Measurements from ENCODE around the gene SORCS3. TPM values are rescaled to one million over a fixed set of nuclear protein-coding genes. Genes with fewer than 3 reads are reported as not detected.

Gene SORCS3
- polyA plus RNA-seq, 1 donor (not counting 4 experiments of a cell fraction or from before 2014, with no cell fraction given): not detected

- dilution Hi-C loops (cut with MboI; ENCODE audit: extremely low pct_ligation_motif_present, low sequenced_read_pairs): no loop called here
- no peaks in the 10 kb centered on the region for H3K9me3 ChIP-seq (ENCODE audit: control insufficient read depth, low read depth, low read length)
- H3K9me1 ChIP-seq (ENCODE audit: control insufficient read depth, extremely low read depth, insufficient read depth, low read length): no peaks in the 10 kb centered on the region
- DNase-seq (ENCODE audit: low read depth, low spot score) (peak; percentile 4), FAIRE-seq (peak; percentile 44)
- H3K79me2 ChIP-seq (ENCODE audit: control insufficient read depth, insufficient read depth, low read length): no peaks in the 10 kb centered on the region
- no peak overlapping the region for H2AFZ ChIP-seq (ENCODE audit: control insufficient read depth, low read length)
- H3K4me2 ChIP-seq (ENCODE audit: control insufficient read depth, extremely low read depth, insufficient read depth, low read depth, low read length): no peak overlapping the region
- no peaks in the 10 kb centered on the region for H3K4me1 ChIP-seq (ENCODE audit: control insufficient read depth, extremely low read depth, insufficient read depth, low read length)
- H3K36me3 ChIP-seq (ENCODE audit: control insufficient read depth in 2 of 2, extremely low read depth in 1 of 2, insufficient read depth in 2 of 2, low read length in 2 of 2): no peaks in the 10 kb centered on the region
- H3K27ac ChIP-seq (ENCODE audit: control insufficient read depth, insufficient read depth, low read length): no peak overlapping the region
- H4K20me1 ChIP-seq (ENCODE audit: control insufficient read depth, extremely low read depth, insufficient read depth, low read length): no peaks in the 10 kb centered on the region
- no peak overlapping the region for H3K4me3 ChIP-seq (ENCODE audit: control insufficient read depth in 2 of 3, extremely low read depth in 1 of 3, insufficient read depth in 2 of 3, low read depth in 1 of 3, low read length in 3 of 3)
- no peaks in the 10 kb centered on the region for H3K27me3 ChIP-seq (ENCODE audit: control insufficient read depth, extremely low read depth, insufficient read depth, low read length)
- TF ChIP-seq CTCF (optimal IDR thresholded peaks at IDR 0.05 in 1 of 3, IDR thresholded peaks at IDR 0.05 in 1 of 3, conservative IDR thresholded peaks at IDR 0.05 in 1 of 3; ENCODE audit: extremely low read depth in 1 of 3, insufficient read depth in 2 of 3, low read length in 3 of 3): no peak
- TF ChIP-seq EZH2 (IDR thresholded peaks at IDR 0.05; ENCODE audit: low read length): no peak
- no peak overlapping the region for H3K9ac ChIP-seq (ENCODE audit: control insufficient read depth, extremely low read depth, insufficient read depth, low read length)
Observed at GRCh38 chr10:105149371-105149891, 508.3 kb downstream of the SORCS3 start.

GRCh38 chr10:105150259-105150880 lies 509.3 kb downstream of the SORCS3 start:
- H3K4me1 ChIP-seq (ENCODE audit: control insufficient read depth, extremely low read depth, insufficient read depth, low read length): no peaks in the 10 kb centered on the region
- no peak for TF ChIP-seq CTCF (optimal IDR thresholded peaks at IDR 0.05 in 1 of 3, IDR thresholded peaks at IDR 0.05 in 1 of 3, conservative IDR thresholded peaks at IDR 0.05 in 1 of 3; ENCODE audit: extremely low read depth in 1 of 3, insufficient read depth in 2 of 3, low read length in 3 of 3)
- TF ChIP-seq EZH2 (IDR thresholded peaks at IDR 0.05; ENCODE audit: low read length): no peak
- no peaks in the 10 kb centered on the region for H3K36me3 ChIP-seq (ENCODE audit: control insufficient read depth in 2 of 2, extremely low read depth in 1 of 2, insufficient read depth in 2 of 2, low read length in 2 of 2)
- no peaks in the 10 kb centered on the region for H3K27me3 ChIP-seq (ENCODE audit: control insufficient read depth, extremely low read depth, insufficient read depth, low read length)
- H3K4me2 ChIP-seq (ENCODE audit: control insufficient read depth, extremely low read depth, insufficient read depth, low read depth, low read length): no peak overlapping the region
- H3K79me2 ChIP-seq (ENCODE audit: control insufficient read depth, insufficient read depth, low read length): no peaks in the 10 kb centered on the region
- H3K9me1 ChIP-seq (ENCODE audit: control insufficient read depth, extremely low read depth, insufficient read depth, low read length): no peaks in the 10 kb centered on the region
- no peak overlapping the region for H3K9ac ChIP-seq (ENCODE audit: control insufficient read depth, extremely low read depth, insufficient read depth, low read length)
- no peaks in the 10 kb centered on the region for H4K20me1 ChIP-seq (ENCODE audit: control insufficient read depth, extremely low read depth, insufficient read depth, low read length)
- no peak overlapping the region for H2AFZ ChIP-seq (ENCODE audit: control insufficient read depth, low read length)
- dilution Hi-C loops (cut with MboI; ENCODE audit: extremely low pct_ligation_motif_present, low sequenced_read_pairs): no loop called here
- no peak overlapping the region for H3K4me3 ChIP-seq (ENCODE audit: control insufficient read depth in 2 of 3, extremely low read depth in 1 of 3, insufficient read depth in 2 of 3, low read depth in 1 of 3, low read length in 3 of 3)
- no peak for DNase-seq (ENCODE audit: low read depth, low spot score)
- H3K27ac ChIP-seq (ENCODE audit: control insufficient read depth, insufficient read depth, low read length): no peak overlapping the region
- no peaks in the 10 kb centered on the region for H3K9me3 ChIP-seq (ENCODE audit: control insufficient read depth, low read depth, low read length)
- FAIRE-seq: no peak
